HEK293 (cell line): ENCODE measurements around the gene TNRC6A.

Experiments used
- CTCF ChIP-seq: fragments of 450-650 bp; formaldehyde crosslinking; IDR thresholded peaks from 2 replicates; pipeline ENCODE4 v1.5.1; 2016; ENCODE audit warnings: missing biosample characterization, missing genetic modification characterization
- KLF9 ChIP-seq: fragments of 450-650 bp; formaldehyde crosslinking; IDR thresholded peaks from 2 replicates; pipeline ENCODE4 v1.5.1; 2016; ENCODE audit warnings: missing biosample characterization, missing genetic modification characterization, low read depth
- ZNF157 ChIP-seq: fragments of 450-650 bp; formaldehyde crosslinking; IDR thresholded peaks from 2 replicates; pipeline ENCODE4 v1.5.1; 2016; ENCODE audit warnings: missing biosample characterization, missing genetic modification characterization
- ZNF169 ChIP-seq: fragments of 450-650 bp; formaldehyde crosslinking; IDR thresholded peaks from 2 replicates; pipeline ENCODE4 v1.5.1; 2016; ENCODE audit warnings: missing biosample characterization, missing genetic modification characterization
- ZNF18 ChIP-seq: fragments of 450-650 bp; formaldehyde crosslinking; IDR thresholded peaks from 2 replicates; pipeline ENCODE4 v1.5.1; 2016; ENCODE audit warnings: missing biosample characterization, missing genetic modification characterization
- ZNF548 ChIP-seq: fragments of 450-650 bp; formaldehyde crosslinking; IDR thresholded peaks from 2 replicates; pipeline ENCODE4 v1.5.1; 2016; ENCODE audit warnings: missing biosample characterization, missing genetic modification characterization
- ZNF623 ChIP-seq: fragments of 450-650 bp; formaldehyde crosslinking; IDR thresholded peaks from 2 replicates; pipeline ENCODE4 v1.5.1; 2016; ENCODE audit warnings: missing biosample characterization, missing genetic modification characterization
- TF ChIP-seq, protein P1 (sequence below): fragments of 450-650 bp; formaldehyde crosslinking; IDR thresholded peaks from 2 replicates; pipeline ENCODE4 v1.5.1; 2016; ENCODE audit warnings: missing biosample characterization, missing genetic modification characterization

DNA sequence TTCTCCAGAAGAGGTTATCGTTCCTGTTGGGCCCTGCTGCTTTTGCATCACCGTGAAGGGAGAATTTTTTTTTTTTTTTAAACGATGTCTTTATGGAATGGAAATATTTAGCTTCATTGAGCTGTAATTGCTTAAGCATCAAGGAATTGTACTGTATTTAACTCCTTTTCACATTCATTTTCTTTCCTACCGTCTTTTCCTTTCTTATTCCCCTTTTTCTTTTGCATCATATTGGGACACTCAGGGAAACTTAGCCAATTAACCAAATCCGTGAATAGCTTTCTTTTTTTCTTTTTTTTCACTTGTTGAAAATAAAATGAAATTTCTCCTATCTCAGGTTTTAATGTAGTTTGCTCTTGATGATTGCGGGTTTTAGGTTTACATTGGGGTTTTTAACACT, 1.5 kb downstream of the TNRC6A start:
- TF ChIP-seq ZNF548 (no peak), ZNF169 (tag by site-specific recombination) (no peak), CTCF (tag by site-specific recombination) (no peak), KLF9 (tag by site-specific recombination) (no peak), ZNF157 (tag by site-specific recombination) (no peak), ZNF18 (tag by site-specific recombination) (no peak), ZNF623 (tag by site-specific recombination) (no peak)
- TF ChIP-seq, protein P1, sequence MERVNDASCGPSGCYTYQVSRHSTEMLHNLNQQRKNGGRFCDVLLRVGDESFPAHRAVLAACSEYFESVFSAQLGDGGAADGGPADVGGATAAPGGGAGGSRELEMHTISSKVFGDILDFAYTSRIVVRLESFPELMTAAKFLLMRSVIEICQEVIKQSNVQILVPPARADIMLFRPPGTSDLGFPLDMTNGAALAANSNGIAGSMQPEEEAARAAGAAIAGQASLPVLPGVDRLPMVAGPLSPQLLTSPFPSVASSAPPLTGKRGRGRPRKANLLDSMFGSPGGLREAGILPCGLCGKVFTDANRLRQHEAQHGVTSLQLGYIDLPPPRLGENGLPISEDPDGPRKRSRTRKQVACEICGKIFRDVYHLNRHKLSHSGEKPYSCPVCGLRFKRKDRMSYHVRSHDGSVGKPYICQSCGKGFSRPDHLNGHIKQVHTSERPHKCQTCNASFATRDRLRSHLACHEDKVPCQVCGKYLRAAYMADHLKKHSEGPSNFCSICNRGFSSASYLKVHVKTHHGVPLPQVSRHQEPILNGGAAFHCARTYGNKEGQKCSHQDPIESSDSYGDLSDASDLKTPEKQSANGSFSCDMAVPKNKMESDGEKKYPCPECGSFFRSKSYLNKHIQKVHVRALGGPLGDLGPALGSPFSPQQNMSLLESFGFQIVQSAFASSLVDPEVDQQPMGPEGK, result no peak
